ENCODE results near the gene SMG6. TPM values are rescaled to one million over a fixed set of nuclear protein-coding genes. Genes with fewer than 3 reads are reported as not detected.
"Not testable (repeated sequence)": the region's sequence is repeated elsewhere in the genome, so short reads cannot be mapped to it uniquely, and the experiment has no call there.

The SMG6 gene
- total RNA-seq, 4 donors from 2014 or later: 13.3 to 74.9 (median 41.6) TPM

DNA sequence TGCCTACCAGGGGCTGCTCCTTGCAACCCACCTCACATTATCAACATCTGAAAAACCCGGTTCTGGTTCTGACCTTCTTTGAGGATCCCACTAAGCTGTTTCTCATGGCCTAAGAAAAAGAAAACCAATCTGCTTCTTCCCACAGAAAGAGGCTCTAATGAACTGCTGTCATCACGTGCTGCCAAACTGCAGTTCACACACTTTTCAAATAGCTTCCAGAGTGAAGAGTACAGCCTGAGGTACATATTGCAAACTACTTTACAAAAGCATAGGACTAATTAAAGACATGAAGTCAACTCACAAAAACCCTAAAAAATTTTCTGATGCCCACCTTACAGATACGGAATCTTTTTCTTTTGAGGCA is 36.7 kb downstream of the SMG6 start:
- no peak overlapping the region for H3K4me3 ChIP-seq
- TF ChIP-seq POLR2A (IDR thresholded peaks at IDR 0.05): no peak
- TF ChIP-seq, protein P1, sequence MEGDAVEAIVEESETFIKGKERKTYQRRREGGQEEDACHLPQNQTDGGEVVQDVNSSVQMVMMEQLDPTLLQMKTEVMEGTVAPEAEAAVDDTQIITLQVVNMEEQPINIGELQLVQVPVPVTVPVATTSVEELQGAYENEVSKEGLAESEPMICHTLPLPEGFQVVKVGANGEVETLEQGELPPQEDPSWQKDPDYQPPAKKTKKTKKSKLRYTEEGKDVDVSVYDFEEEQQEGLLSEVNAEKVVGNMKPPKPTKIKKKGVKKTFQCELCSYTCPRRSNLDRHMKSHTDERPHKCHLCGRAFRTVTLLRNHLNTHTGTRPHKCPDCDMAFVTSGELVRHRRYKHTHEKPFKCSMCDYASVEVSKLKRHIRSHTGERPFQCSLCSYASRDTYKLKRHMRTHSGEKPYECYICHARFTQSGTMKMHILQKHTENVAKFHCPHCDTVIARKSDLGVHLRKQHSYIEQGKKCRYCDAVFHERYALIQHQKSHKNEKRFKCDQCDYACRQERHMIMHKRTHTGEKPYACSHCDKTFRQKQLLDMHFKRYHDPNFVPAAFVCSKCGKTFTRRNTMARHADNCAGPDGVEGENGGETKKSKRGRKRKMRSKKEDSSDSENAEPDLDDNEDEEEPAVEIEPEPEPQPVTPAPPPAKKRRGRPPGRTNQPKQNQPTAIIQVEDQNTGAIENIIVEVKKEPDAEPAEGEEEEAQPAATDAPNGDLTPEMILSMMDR (IDR thresholded peaks at IDR 0.05): no peak
- peaks cover 0 to 9% of the 10 kb centered on the region in 2 donors for H3K4me1 ChIP-seq
- H3K27me3 ChIP-seq: no peaks in the 10 kb centered on the region
- no peaks in the 10 kb centered on the region for H3K9me3 ChIP-seq
- peak overlapping the region; percentile 80 to 84 for H3K27ac ChIP-seq
- DNase-seq: no peak
- H3K36me3 ChIP-seq: no peaks in the 10 kb centered on the region
- intact Hi-C loops (cut with DNase I; ENCODE audit: low total_unique reads): no loop called here

DNA sequence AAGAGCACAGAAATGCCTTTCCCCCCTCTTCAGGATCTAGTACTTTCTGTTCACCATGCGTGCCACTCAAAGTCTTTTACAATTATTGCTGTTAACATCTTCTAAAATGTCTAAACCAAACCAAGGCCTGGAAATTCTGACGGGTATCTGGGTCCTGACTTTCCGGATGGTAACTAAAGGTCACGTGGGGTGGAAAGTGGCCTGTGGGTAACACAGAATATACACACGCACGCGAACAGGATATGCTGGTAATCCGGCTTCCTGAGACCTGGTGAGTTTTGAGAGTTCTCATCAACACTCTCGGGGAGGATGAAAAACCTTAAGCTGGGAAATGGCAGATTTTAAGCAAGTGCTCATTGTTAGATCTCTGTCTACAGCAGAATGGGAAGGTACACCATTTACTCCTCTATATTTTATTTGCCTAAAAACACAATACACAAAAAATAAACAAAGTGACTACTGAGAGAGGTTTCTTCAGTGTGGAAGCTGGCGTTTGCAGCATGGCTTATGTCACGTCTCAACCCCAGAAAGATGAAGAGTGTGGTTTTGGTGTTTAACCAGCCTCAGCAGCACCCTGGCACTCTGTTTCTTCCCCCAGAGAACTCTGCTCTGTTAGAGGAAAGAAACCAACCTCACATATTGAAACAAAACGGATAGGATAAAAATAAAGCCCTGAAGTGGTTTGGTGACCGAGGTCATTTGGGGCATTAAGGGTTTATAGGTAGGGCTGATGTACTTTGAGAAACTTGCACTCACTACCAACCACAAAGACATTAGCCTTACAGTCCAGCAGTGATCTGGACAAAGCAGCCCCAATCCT is 37.3 kb downstream of the SMG6 start:
- intact Hi-C loops (cut with DNase I; ENCODE audit: low total_unique reads): no loop called here
- TF ChIP-seq, protein P1 (IDR thresholded peaks at IDR 0.05): no peak
- no peak for TF ChIP-seq POLR2A (IDR thresholded peaks at IDR 0.05)
- no peak for DNase-seq
- no peak overlapping the region for H3K4me3 ChIP-seq
- H3K9me3 ChIP-seq: no peaks in the 10 kb centered on the region
- peak overlapping the region; percentile 80 to 84 for H3K27ac ChIP-seq
- no peaks in the 10 kb centered on the region for H3K27me3 ChIP-seq
- H3K36me3 ChIP-seq: no peaks in the 10 kb centered on the region
- peaks cover 0 to 9% of the 10 kb centered on the region in 2 donors for H3K4me1 ChIP-seq

GRCh38 chr17:2265166-2265565 is 38.4 kb downstream of the SMG6 start:
- H3K9me3 ChIP-seq; intact Hi-C loops (cut with DNase I; ENCODE audit: low total_unique reads); H3K4me1 ChIP-seq; H3K36me3 ChIP-seq; H3K4me3 ChIP-seq; H3K27me3 ChIP-seq; DNase-seq: not testable (repeated sequence)
- H3K27ac ChIP-seq: peak overlapping the region; percentile 80 to 84

GRCh38 chr17:2264067-2264860 is 39.3 kb downstream of the SMG6 start:
- intact Hi-C loops (cut with DNase I; ENCODE audit: low total_unique reads): no loop called here
- H3K9me3 ChIP-seq: no peaks in the 10 kb centered on the region
- H3K27me3 ChIP-seq: no peaks in the 10 kb centered on the region
- peak overlapping the region; percentile 80 to 84 for H3K27ac ChIP-seq
- peaks cover 0 to 9% of the 10 kb centered on the region in 2 donors for H3K4me1 ChIP-seq
- TF ChIP-seq, protein P1 (IDR thresholded peaks at IDR 0.05): no peak
- TF ChIP-seq POLR2A (IDR thresholded peaks at IDR 0.05): no peak
- no peaks in the 10 kb centered on the region for H3K36me3 ChIP-seq
- DNase-seq: peak in 1 of 2 donors; percentile 45
- no peak overlapping the region for H3K4me3 ChIP-seq

GRCh38 chr17:2263183-2264066 is 40.2 kb downstream of the SMG6 start:
- TF ChIP-seq, protein P1 (IDR thresholded peaks at IDR 0.05): no peak
- no peak for TF ChIP-seq POLR2A (IDR thresholded peaks at IDR 0.05)
- H3K4me1 ChIP-seq: peaks cover 0 to 9% of the 10 kb centered on the region in 2 donors
- DNase-seq: peak in 1 of 2 donors; percentile 42

More at GRCh38 chr17:2263183-2264066, 40.2 kb downstream of the SMG6 start:
- Histone ChIP-seq H3K4me3 (no peak overlapping the region), H3K36me3 (no peaks in the 10 kb centered on the region), H3K27ac (peak overlapping the region; percentile 80 to 84), H3K9me3 (no peaks in the 10 kb centered on the region), H3K27me3 (no peaks in the 10 kb centered on the region)
- intact Hi-C loops (cut with DNase I; ENCODE audit: low total_unique reads): no loop called here

Measured in uterus (tissue), 4 donors.